ENCODE results near the gene XRCC3. TPM values are rescaled to one million over a fixed set of nuclear protein-coding genes. Genes with fewer than 3 reads are reported as not detected.

Gene XRCC3
- total and polyA plus RNA-seq, 2 of the 8 experiments (the other 6 are each of a cell fraction or from before 2014, with no cell fraction given) = 36.9 to 41.8 TPM

DNA sequence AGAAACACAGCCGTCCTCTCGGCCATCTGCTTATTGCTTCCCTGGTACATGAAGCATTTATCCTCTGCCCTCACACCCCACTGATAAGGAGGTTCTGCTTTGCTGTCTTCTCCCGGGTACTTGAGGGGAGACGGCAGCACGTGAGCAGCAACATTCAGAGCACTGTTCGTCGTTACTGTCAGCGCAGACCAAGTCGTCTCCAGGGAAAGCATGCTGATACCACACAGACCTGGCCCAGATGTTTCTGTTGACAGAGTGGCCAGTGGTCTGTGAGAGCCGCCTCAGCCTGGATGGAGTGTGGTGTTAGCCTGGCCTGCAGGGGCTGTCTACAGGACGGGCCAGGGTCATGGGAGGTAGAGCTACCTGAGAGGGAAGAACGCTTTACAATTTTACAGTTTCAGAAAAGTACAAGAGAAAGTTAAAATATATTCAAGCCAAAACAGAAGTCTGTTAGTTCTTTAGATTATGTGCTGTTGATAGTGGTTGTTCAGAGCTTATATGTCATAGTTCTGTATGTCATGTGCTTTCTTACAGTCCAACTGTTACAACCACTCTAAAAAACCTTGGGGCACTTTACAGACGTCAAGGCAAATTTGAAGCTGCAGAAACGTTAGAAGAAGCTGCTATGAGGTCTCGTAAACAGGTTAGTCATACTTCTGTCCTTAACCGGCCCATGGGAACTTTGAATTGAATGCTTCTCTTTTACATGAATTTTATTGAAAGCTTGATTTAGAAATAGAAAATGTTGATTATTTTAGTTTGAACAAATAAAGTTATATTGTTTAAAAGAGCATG is 38.2 kb downstream of the XRCC3 start:
- Histone ChIP-seq H3K79me1 (ENCODE audit: low read depth, low read length) (no peaks in the 10 kb centered on the region), H2BK15ac (ENCODE audit: low read length) (no peak overlapping the region), H2BK5ac (ENCODE audit: low read depth, low read length) (no peak overlapping the region)
- TF ChIP-seq RNF2 (IDR thresholded peaks at IDR 0.05; ENCODE audit: borderline replicate concordance, low read depth, low read length, missing control alignments, poor library complexity, severe bottlenecking) (no peak), CTBP2 (IDR thresholded peaks at IDR 0.05; ENCODE audit: borderline replicate concordance, insufficient read depth, insufficient read length, low read length) (no peak), TAF1 (IDR thresholded peaks at IDR 0.05; ENCODE audit: low read depth, low read length) (no peak), TEAD4 (IDR thresholded peaks at IDR 0.05; ENCODE audit: low read depth, low read length) (no peak), BACH1 (IDR thresholded peaks at IDR 0.05; ENCODE audit: low read length) (no peak), SP1 (IDR thresholded peaks at IDR 0.05; ENCODE audit: low read depth, low read length) (no peak), EGR1 (IDR thresholded peaks at IDR 0.05; ENCODE audit: borderline replicate concordance, low read depth, low read length) (no peak), CEBPB (IDR thresholded peaks at IDR 0.05; ENCODE audit: low read depth, low read length) (no peak), BRCA1 (IDR thresholded peaks at IDR 0.05; ENCODE audit: low read depth, low read length) (no peak), SRF (IDR thresholded peaks at IDR 0.05; ENCODE audit: low read depth, low read length) (no peak)

More for the DNA sequence above, 38.2 kb downstream of the XRCC3 start:
- no peak overlapping the region for H3K4me3 ChIP-seq (ENCODE audit: extremely low read depth in 1 of 4, insufficient read depth in 2 of 4, low read depth in 3 of 4, low read length in 4 of 4)
- POLR2A ChIA-PET (ENCODE audit: partially characterized antibody) = interaction anchor here (1.2 kb wide), 2 partner anchors 10 to 18 kb away, joined by 4 read pairs; no protein-coding TSS in a partner anchor
- no peak overlapping the region for H3K14ac ChIP-seq (ENCODE audit: insufficient read length)
- H4K91ac ChIP-seq (replicated peaks; ENCODE audit: insufficient read length, low read length) = no peak overlapping the region
- H3K56ac ChIP-seq (replicated peaks; ENCODE audit: insufficient read length, low read depth, low read length) = no peak overlapping the region
- no peak overlapping the region for H2AK5ac ChIP-seq (ENCODE audit: low read depth, low read length)
- no peaks in the 10 kb centered on the region for H3K23me2 ChIP-seq (ENCODE audit: low read depth, low read length)
- H4K20me1 ChIP-seq (replicated peaks in 1 of 2; ENCODE audit: control insufficient read depth in 1 of 2, insufficient read depth in 2 of 2, low read length in 2 of 2) = peaks cover 2 to 4% of the 10 kb centered on the region in 2 experiments
- H3K27ac ChIP-seq (ENCODE audit: low read depth, low read length) = no peak overlapping the region
- H2BK20ac ChIP-seq (ENCODE audit: low read length) = no peak overlapping the region
- 86% methylated on average over 16 of the region's 16 CpGs; no CpG with 5 or more reads in 1 of the 2 experiments for WGBS, 2 experiments (ENCODE audit: extremely low coverage in 1 of 2, insufficient coverage in 1 of 2, insufficient read length in 1 of 2, insufficient replicate concordance in 2 of 2, low coverage in 1 of 2, low lambda C conversion rate in 2 of 2, missing lambda C conversion rate in 1 of 2)
- no peak overlapping the region for H4K8ac ChIP-seq (ENCODE audit: extremely low read depth, insufficient read depth, low read length)
- H4K5ac ChIP-seq (ENCODE audit: insufficient read length, low read depth, low read length) = no peak overlapping the region
- no peaks in the 10 kb centered on the region; a peak in 1 of 4 replicates for H3K79me2 ChIP-seq (ENCODE audit: control insufficient read depth in 1 of 2, insufficient read depth in 2 of 2, low read length in 2 of 2)
- no peak overlapping the region for H3K4ac ChIP-seq (replicated peaks; ENCODE audit: insufficient read length, low read depth, low read length)
- FAIRE-seq (no peak), DNase-seq (ENCODE audit: low read depth in 1 of 2, low spot score in 2 of 2) (no peak)
- H2BK120ac ChIP-seq (replicated peaks; ENCODE audit: low read depth, low read length) = no peak overlapping the region
- no peak overlapping the region for H3K4me2 ChIP-seq (ENCODE audit: insufficient read depth in 1 of 2, low read depth in 2 of 2, low read length in 2 of 2)
- peaks cover 48 to 81% (median 69%) of the 10 kb centered on the region in 4 experiments for H3K36me3 ChIP-seq (ENCODE audit: control insufficient read depth in 2 of 4, insufficient read depth in 4 of 4, low read length in 3 of 4)
- H3K9ac ChIP-seq (replicated peaks in 1 of 4; ENCODE audit: extremely low read depth in 1 of 4, low read depth in 3 of 4, low read length in 3 of 4) = no peak overlapping the region
- CTCF ChIA-PET (ENCODE audit: partially characterized antibody) = interaction anchor here (1.0 to 2.2 kb wide), 3 partner anchors 16 to 156 kb away, joined by 3 to 5 read pairs (median 4); no protein-coding TSS in a partner anchor
- H3K18ac ChIP-seq (ENCODE audit: extremely low read depth, low read length) = no peak overlapping the region
- H3K27me3 ChIP-seq (replicated peaks in 1 of 4; ENCODE audit: control insufficient read depth in 3 of 4, extremely low read depth in 1 of 4, insufficient read depth in 3 of 4, low read length in 3 of 4) = no peaks in the 10 kb centered on the region
- no peak overlapping the region for H2AFZ ChIP-seq (ENCODE audit: low read length)
- no peaks in the 10 kb centered on the region for H3K4me1 ChIP-seq (replicated peaks in 1 of 4; ENCODE audit: control insufficient read depth in 3 of 4, insufficient read depth in 4 of 4, low read length in 3 of 4)
- H3K23ac ChIP-seq (ENCODE audit: insufficient read length) = no peak overlapping the region
- H2BK12ac ChIP-seq (ENCODE audit: low read depth, low read length) = no peak overlapping the region
- no peaks in the 10 kb centered on the region for H3K9me3 ChIP-seq (ENCODE audit: insufficient read depth in 2 of 2, low read depth in 1 of 2, low read length in 1 of 2)

Data from H1 (cell line).